ENCODE measurements around the gene CIB1.

DNA sequence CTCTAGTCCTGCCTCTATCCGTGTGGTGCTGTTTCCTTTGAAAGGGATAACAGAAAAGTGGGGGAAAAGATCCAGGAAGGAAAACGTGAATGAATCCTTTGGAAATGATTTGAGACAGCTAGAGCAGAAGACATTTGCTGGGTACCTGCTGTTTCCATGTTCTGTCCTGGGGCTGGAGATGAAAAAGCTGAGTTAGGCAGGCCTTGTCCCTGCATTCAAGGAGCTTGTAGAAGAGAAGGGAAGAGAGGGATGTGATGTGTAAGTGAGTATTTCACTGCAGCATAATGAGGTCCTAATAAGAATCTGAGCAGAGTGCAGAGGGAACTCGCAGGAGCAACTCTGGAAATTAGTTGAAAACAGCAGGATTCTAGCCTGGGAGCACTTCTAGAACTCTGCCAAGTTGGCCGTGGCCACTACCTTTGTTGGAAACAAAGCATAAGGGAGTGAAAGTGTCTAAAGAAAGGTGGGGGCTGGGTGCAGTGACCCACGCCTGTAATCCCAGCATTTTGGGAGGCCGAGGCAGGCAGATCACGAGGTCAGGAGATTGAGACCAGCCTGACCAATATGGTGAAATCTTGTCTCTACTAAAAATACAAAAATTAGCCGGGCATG is 46.4 kb downstream of the CIB1 start:
- no peak for TF ChIP-seq POLR2A (IDR thresholded peaks at IDR 0.05)
- TF ChIP-seq CTCF (IDR thresholded peaks at IDR 0.05), result no peak

Data from right lobe of liver (tissue), 4 donors.